Gastrocnemius medialis (tissue), 4 donors: Measurements from ENCODE around the gene C19orf73.

Experiments
- CTCF ChIP-seq, 5 experiments: fragments of 450-650 bp in 3 of 5; fragments of 200-600 bp in 2 of 5; sonication (generic) in 2 of 5; IDR thresholded peaks in 4 of 5; conservative IDR thresholded peaks in 1 of 5; 1 replicate in 4 of 5; 2 replicates in 1 of 5; pipeline ENCODE4 v1.5.1; 2016 to 2019; ENCODE audit warnings: antibody characterized with exemption in 5 of 5, mild to moderate bottlenecking in 3 of 5, moderate library complexity in 3 of 5
- POLR2A ChIP-seq, 2 donors: fragments of 450-650 bp; IDR thresholded peaks; one replicate each; pipeline ENCODE4 v1.6.1; 2017; ENCODE audit warnings: antibody characterized with exemption in 2 of 2, mild to moderate bottlenecking in 2 of 2, moderate library complexity in 2 of 2

GRCh38 chr19:49167857-49168409 lies 49.0 kb upstream of the C19orf73 start:
- no peak for TF ChIP-seq CTCF (IDR thresholded peaks at IDR 0.05 in 4 of 5, conservative IDR thresholded peaks at IDR 0.05 in 1 of 5)
- no peak for TF ChIP-seq POLR2A (IDR thresholded peaks at IDR 0.05)
